Erythroblast (primary cell): ENCODE measurements around the gene OR2T4.

ENCODE experiments used
- GATA1 ChIP-seq: IDR thresholded peaks from 2 replicates; pipeline ENCODE4 v1.6.1; 2011; ENCODE audit warnings: low read depth, mild to moderate bottlenecking, control low read depth, low read length, moderate library complexity
- POLR2A ChIP-seq: IDR thresholded peaks from 2 replicates; pipeline ENCODE4 v1.6.1; 2011; ENCODE audit warnings: mild to moderate bottlenecking, low read length

DNA sequence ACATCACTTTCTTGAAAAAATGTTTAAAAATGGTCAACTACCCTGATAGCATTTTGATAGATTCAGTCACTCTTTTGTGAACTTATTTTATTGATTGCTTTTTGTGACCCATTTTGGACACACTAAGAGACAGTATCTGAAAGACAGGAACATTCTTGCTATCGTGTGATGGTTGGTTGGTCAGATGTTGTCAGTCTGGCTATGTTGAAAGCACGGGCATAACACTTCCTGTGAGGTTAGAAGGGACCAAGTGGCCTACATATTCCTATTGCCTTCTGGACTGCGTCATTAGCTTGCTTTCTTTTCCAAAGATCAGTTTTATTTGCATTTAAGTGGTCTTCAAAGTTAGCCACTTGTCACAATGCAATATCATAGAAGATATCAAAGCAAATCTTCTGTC lies 15.5 kb downstream of the OR2T4 start:
- TF ChIP-seq POLR2A (no peak), GATA1 (no peak)
